Gastroesophageal sphincter (tissue), 3 donors: ENCODE results near the gene KDM4C.

ENCODE experiments used
- POLR2A ChIP-seq, 2 donors: fragments of 450-650 bp; IDR thresholded peaks; one replicate each; pipeline ENCODE4 v1.6.1; 2017; ENCODE audit warnings: antibody characterized with exemption in 2 of 2, mild to moderate bottlenecking in 2 of 2, moderate library complexity in 1 of 2
- TF ChIP-seq, protein P1 (sequence below), 4 experiments: fragments of 200-600 bp in 2 of 4; fragments of 450-650 bp in 2 of 4; sonication (generic) in 1 of 4; IDR thresholded peaks; one replicate each; pipeline ENCODE4 v1.5.1; 2017 to 2019; ENCODE audit warnings: antibody characterized with exemption in 4 of 4, mild to moderate bottlenecking in 2 of 4, moderate library complexity in 2 of 4

DNA sequence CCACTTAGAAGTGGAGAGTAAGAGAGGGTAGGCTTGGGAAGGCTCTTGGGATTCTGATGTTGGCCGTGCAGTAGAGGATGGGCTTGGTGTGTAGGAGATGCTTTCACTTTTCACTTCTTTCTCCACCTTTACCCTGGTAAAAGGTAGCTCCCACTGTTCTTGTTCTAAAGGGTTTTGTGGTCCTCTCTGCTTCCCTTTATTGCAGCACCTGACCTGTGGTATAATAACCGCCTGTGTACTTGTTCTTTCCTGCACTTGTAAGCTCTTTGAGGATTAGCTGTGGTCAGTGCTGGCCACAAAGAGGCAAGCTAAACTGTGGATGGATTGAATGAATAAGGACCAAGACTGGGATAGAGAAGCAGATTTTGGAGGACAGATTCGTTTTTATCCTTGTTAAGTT, 25.2 kb downstream of the KDM4C start:
- no peak for TF ChIP-seq POLR2A (IDR thresholded peaks at IDR 0.05)
- TF ChIP-seq, protein P1, sequence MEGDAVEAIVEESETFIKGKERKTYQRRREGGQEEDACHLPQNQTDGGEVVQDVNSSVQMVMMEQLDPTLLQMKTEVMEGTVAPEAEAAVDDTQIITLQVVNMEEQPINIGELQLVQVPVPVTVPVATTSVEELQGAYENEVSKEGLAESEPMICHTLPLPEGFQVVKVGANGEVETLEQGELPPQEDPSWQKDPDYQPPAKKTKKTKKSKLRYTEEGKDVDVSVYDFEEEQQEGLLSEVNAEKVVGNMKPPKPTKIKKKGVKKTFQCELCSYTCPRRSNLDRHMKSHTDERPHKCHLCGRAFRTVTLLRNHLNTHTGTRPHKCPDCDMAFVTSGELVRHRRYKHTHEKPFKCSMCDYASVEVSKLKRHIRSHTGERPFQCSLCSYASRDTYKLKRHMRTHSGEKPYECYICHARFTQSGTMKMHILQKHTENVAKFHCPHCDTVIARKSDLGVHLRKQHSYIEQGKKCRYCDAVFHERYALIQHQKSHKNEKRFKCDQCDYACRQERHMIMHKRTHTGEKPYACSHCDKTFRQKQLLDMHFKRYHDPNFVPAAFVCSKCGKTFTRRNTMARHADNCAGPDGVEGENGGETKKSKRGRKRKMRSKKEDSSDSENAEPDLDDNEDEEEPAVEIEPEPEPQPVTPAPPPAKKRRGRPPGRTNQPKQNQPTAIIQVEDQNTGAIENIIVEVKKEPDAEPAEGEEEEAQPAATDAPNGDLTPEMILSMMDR (IDR thresholded peaks at IDR 0.05): no peak
